IPS-18c (cell line): Measurements from ENCODE around the gene BZW1.

ENCODE experiments used
- H3K4me3 ChIP-seq: 2 replicates; pipeline ENCODE4 v1.7.0; 2013; ENCODE audit warnings: low read depth, mild to moderate bottlenecking, low read length, moderate library complexity; ENCODE audit not compliant: insufficient read depth
- H3K9me3 ChIP-seq: one replicate; pipeline ENCODE4 v1.6.1; 2013; ENCODE audit warnings: mild to moderate bottlenecking, low read length, moderate library complexity; ENCODE audit not compliant: control insufficient read depth, insufficient read depth

Gene BZW1

GRCh38 chr2:200851398-200852248 is 39.9 kb downstream of the BZW1 start:
- Histone ChIP-seq H3K4me3 (no peak overlapping the region), H3K9me3 (no peaks in the 10 kb centered on the region)

DNA sequence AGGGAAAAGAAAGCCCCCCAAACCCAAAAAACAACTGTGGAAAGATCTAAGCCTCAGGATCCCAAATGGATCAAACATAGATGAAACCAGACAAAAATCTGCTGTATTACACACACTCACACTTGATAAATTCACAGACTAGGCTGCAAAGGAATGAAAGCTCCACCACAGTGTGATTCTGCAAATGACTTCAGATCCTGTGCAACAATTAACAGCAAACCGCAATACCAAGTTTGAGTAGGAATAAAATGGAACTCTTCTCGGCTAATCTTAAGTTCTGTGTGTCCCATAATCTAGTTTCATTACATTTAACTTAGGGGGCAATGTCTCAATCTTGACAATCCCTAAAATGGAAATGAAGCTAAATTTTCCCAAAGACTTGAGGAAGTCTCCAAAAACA is 40.9 kb downstream of the BZW1 start:
- Histone ChIP-seq H3K9me3 (no peaks in the 10 kb centered on the region), H3K4me3 (no peak overlapping the region)

GRCh38 chr2:200856806-200857205 is 45.1 kb downstream of the BZW1 start:
- H3K4me3 ChIP-seq = no peak overlapping the region
- H3K9me3 ChIP-seq = no peaks in the 10 kb centered on the region

- Histone ChIP-seq H3K4me3 (no peak overlapping the region), H3K9me3 (no peaks in the 10 kb centered on the region)
Measured at GRCh38 chr2:200860092-200860795, 48.5 kb downstream of the BZW1 start.

DNA sequence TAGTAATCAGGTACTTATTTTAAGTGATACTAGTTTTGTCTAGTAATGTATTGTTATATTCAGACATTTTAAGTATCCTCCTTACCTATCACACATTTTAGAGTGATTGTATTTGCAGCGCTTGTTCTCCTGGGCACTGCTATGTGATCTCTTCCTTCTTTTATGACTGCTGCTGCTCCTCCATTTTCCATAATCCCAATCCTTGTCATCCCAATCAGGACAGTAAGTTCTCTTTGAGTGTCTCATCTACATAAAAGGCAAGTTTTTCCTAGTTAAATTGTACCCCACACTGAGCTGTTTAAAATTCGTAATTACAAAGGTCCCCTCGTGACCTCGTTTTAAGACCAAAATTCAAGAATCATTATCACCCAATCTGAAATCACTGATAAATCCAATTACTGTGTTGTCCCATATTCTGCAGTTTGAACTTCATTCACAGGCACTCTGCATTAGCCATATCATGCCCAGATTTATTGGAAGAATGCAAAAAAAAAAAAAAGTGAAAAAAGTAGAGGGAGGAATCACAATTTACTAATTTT is 50.0 kb downstream of the BZW1 start:
- Histone ChIP-seq H3K9me3 (no peaks in the 10 kb centered on the region), H3K4me3 (no peak overlapping the region; the same call in 1 of the 2 replicates)

DNA sequence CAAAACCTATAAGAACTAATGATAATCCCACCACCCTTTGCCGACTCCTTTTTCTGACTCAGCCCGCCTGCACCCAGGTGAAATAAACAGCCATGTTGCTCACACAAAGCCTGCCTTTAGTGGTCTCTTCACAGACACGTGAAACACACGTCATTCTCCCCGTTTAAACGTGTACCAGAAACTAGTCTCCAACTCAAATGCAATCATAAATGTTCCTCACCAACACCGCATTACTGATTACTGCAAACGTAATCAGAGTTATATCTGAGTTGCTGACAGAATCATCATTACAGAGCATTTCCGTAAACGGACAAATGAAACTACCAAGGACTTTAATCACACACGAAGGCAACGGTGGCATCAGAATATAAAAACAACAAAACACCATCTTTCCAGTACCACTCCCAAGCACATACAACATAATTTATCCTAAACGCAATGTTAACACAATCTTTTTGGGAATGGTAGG is 50.9 kb downstream of the BZW1 start:
- no peaks in the 10 kb centered on the region for H3K9me3 ChIP-seq
- H3K4me3 ChIP-seq = peak overlapping the region; percentile 85

- no peaks in the 10 kb centered on the region for H3K9me3 ChIP-seq
Measured at GRCh38 chr2:200863782-200864175, 52.1 kb downstream of the BZW1 start.

GRCh38 chr2:200864176-200865034 is 52.7 kb downstream of the BZW1 start, which contains the start of gene CLK1:
Gene CLK1, minus strand, starts transcription at chr2:200864658. Its CDS starts 2,796 bp downstream, at chr2:200861862.
- Histone ChIP-seq H3K4me3 (peak within 1 kb of the TSS; percentile 85), H3K9me3 (no peaks in the 10 kb centered on the region)

More at GRCh38 chr2:200863782-200864175, 52.1 kb downstream of the BZW1 start:
- H3K4me3 ChIP-seq = peak overlapping the region; percentile 85

DNA sequence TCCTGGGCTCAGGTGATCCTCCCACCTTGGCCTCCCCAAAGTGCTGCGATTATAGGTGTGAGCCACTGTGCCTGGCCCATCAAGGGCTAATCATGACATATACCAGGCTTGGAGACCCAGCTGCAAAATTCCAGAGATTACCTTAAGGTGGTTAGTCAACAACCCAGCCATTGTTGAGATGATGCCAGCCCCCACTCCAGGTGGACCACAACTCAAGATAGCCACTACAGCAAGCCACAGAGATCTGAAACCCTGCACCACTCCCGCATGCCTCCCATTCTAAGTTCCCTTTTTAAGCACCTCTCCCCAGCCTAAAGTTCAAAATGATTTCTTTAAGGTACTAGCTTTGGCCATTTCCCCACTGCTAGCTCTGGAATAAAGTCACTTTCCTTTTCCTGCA is 57.3 kb downstream of the BZW1 start:
- Histone ChIP-seq H3K4me3 (no peak overlapping the region), H3K9me3 (no peaks in the 10 kb centered on the region)

DNA sequence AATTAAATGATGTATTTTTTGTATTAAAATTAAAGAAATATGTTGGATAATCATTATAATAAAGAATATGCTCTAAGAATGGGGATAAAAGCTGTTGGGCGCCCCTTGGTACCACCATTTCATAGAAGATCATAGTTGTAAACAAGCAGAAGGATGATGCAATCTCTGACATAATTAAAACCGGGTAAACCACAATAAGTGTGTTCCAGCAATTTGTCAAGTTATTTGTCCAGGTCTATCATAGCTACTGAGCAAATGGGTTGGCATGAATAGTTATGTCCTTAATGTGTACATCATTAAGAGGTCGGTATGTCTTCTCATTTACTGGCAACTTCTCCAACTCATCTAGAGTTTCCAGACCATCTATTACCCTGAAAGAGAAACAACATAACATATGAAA is 59.4 kb downstream of the BZW1 start:
- Histone ChIP-seq H3K4me3 (no peak overlapping the region), H3K9me3 (no peaks in the 10 kb centered on the region)

- H3K9me3 ChIP-seq = no peaks in the 10 kb centered on the region
Measured at GRCh38 chr2:200873560-200873959, 61.9 kb downstream of the BZW1 start.

More at GRCh38 chr2:200873560-200873959, 61.9 kb downstream of the BZW1 start:
- H3K4me3 ChIP-seq = no peak overlapping the region
